H1 (cell line): ENCODE measurements around the gene AGAP1. TPM values are rescaled to one million over a fixed set of nuclear protein-coding genes. Genes with fewer than 3 reads are reported as not detected.

ENCODE experiments used
- CTCF ChIA-PET: fragments of 300-600 bp; sonication (Branson Sonifier 250); formaldehyde crosslinking; loops from one replicate; lab custom pipeline; 2021; ENCODE audit not compliant: partially characterized antibody; lab: Charles Lee
- POLR2A ChIA-PET: fragments of 300-600 bp; sonication (Branson Sonifier 250); formaldehyde crosslinking; loops from one replicate; lab custom pipeline; 2021; ENCODE audit warnings: inconsistent platforms; ENCODE audit not compliant: partially characterized antibody; lab: Charles Lee
- DNase-seq, 2 experiments: peaks; one replicate each; pipeline versions ENCODE4 v3.0.0 to v3.0.0-alpha.2; 2010 to 2022; ENCODE audit warnings: low spot score in 2 of 2, low read depth in 1 of 2, mixed read lengths in 1 of 2
- FAIRE-seq: peaks from 2 replicates; lab custom pipeline; 2011; peaks lifted over from hg19 to GRCh38; lab: Jason Lieb, UNC
- H2AFZ ChIP-seq: 2 replicates; pipeline ENCODE4 v1.8.1; 2012; ENCODE audit warnings: low read length, inconsistent platforms
- H2AK5ac ChIP-seq: 2 replicates; pipeline ENCODE4 v1.6.1; 2013; ENCODE audit warnings: low read depth, low read length
- H2BK120ac ChIP-seq: replicated peaks from 2 replicates; pipeline ENCODE3; 2013; ENCODE audit warnings: low read depth, low read length, inconsistent platforms
- H2BK12ac ChIP-seq: 2 replicates; pipeline ENCODE4 v1.6.1; 2013; ENCODE audit warnings: low read depth, low read length
- H2BK15ac ChIP-seq: 2 replicates; pipeline ENCODE4 v1.6.1; 2013; ENCODE audit warnings: low read length
- H2BK20ac ChIP-seq: 2 replicates; pipeline ENCODE4 v1.6.1; 2013; ENCODE audit warnings: low read length
- H2BK5ac ChIP-seq: 2 replicates; pipeline ENCODE4 v1.6.1; 2013; ENCODE audit warnings: low read depth, low read length
- H3K14ac ChIP-seq: 2 replicates; pipeline ENCODE4 v1.6.1; 2013; ENCODE audit warnings: inconsistent platforms; ENCODE audit not compliant: insufficient read length
- H3K18ac ChIP-seq: 2 replicates; pipeline ENCODE4 v1.6.1; 2013; ENCODE audit warnings: low read length; ENCODE audit errors: extremely low read depth
- H3K23ac ChIP-seq: 2 replicates; pipeline ENCODE4 v1.6.1; 2013; ENCODE audit warnings: inconsistent platforms; ENCODE audit not compliant: insufficient read length
- H3K23me2 ChIP-seq: 2 replicates; pipeline ENCODE4 v1.6.1; 2013; ENCODE audit warnings: low read depth, low read length
- H3K27ac ChIP-seq: 2 replicates; pipeline ENCODE4 v1.6.1; 2011; ENCODE audit warnings: low read depth, low read length, inconsistent platforms
- H3K27me3 ChIP-seq, 4 experiments: replicated peaks in 1 of 4; 1 replicate in 1 of 4; 2 replicates in 3 of 4; pipeline versions ENCODE4 v1.6.1 to v1.8.1; 2011 to 2013; ENCODE audit warnings: low read length in 3 of 4, mild to moderate bottlenecking in 3 of 4, inconsistent platforms in 2 of 4, mixed read lengths in 2 of 4, moderate library complexity in 1 of 4; ENCODE audit not compliant: control insufficient read depth in 3 of 4, insufficient read depth in 3 of 4; ENCODE audit errors: extremely low read depth in 1 of 4
- H3K36me3 ChIP-seq, 4 experiments: 2 replicates each; pipeline versions ENCODE4 v1.6.1 to v1.8.1; 2011 to 2013; ENCODE audit warnings: mild to moderate bottlenecking in 4 of 4, low read length in 3 of 4, moderate library complexity in 2 of 4, control low read depth in 1 of 4, inconsistent platforms in 1 of 4; ENCODE audit not compliant: insufficient read depth in 4 of 4, control insufficient read depth in 2 of 4
- H3K4ac ChIP-seq: replicated peaks from 2 replicates; pipeline ENCODE3; 2013; ENCODE audit warnings: low read length, low read depth, mixed read lengths, inconsistent platforms; ENCODE audit not compliant: insufficient read length
- H3K4me1 ChIP-seq, 4 experiments: replicated peaks in 1 of 4; 1 replicate in 1 of 4; 2 replicates in 3 of 4; pipeline versions ENCODE4 v1.6.1 to v1.8.1; 2011 to 2013; ENCODE audit warnings: low read length in 3 of 4, inconsistent platforms in 2 of 4, mixed read lengths in 1 of 4; ENCODE audit not compliant: insufficient read depth in 4 of 4, control insufficient read depth in 3 of 4
- H3K4me2 ChIP-seq, 2 experiments: 2 replicates each; pipeline versions ENCODE4 v1.6.1 to v1.8.1; 2011 to 2013; ENCODE audit warnings: low read depth in 2 of 2, low read length in 2 of 2, control low read depth in 1 of 2, inconsistent platforms in 1 of 2, mild to moderate bottlenecking in 1 of 2; ENCODE audit not compliant: insufficient read depth in 1 of 2
- H3K4me3 ChIP-seq, 4 experiments: fragments of 200-600, 300-600 bp in 1 of 4; sonication (generic), shearing (Covaris generic), sonication (Bioruptor Twin) in 1 of 4; 2 replicates each; pipeline versions ENCODE4 v1.5.1 to v1.8.1; 2011 to 2016; ENCODE audit warnings: low read length in 4 of 4, low read depth in 3 of 4, control low read depth in 2 of 4, inconsistent platforms in 2 of 4, mild to moderate bottlenecking in 2 of 4, mixed read lengths in 1 of 4, moderate library complexity in 1 of 4; ENCODE audit not compliant: insufficient read depth in 2 of 4; ENCODE audit errors: extremely low read depth in 1 of 4
- H3K56ac ChIP-seq: replicated peaks from 2 replicates; pipeline ENCODE3; 2013; ENCODE audit warnings: low read depth, mild to moderate bottlenecking, mixed read lengths, low read length, inconsistent platforms; ENCODE audit not compliant: insufficient read length
- H3K79me1 ChIP-seq: 2 replicates; pipeline ENCODE4 v1.6.1; 2013; ENCODE audit warnings: low read depth, low read length, control low read depth
- H3K79me2 ChIP-seq, 2 experiments: 2 replicates each; pipeline versions ENCODE4 v1.6.1 to v1.8.1; 2012 to 2013; ENCODE audit warnings: low read length in 2 of 2, mild to moderate bottlenecking in 2 of 2, inconsistent platforms in 1 of 2; ENCODE audit not compliant: insufficient read depth in 2 of 2, control insufficient read depth in 1 of 2
- H3K9ac ChIP-seq, 4 experiments: replicated peaks in 1 of 4; 1 replicate in 1 of 4; 2 replicates in 3 of 4; pipeline versions ENCODE4 v1.6.1 to v1.8.1; 2011 to 2013; ENCODE audit warnings: low read depth in 3 of 4, low read length in 3 of 4, control low read depth in 2 of 4, mild to moderate bottlenecking in 2 of 4, moderate library complexity in 2 of 4, inconsistent platforms in 1 of 4; ENCODE audit errors: extremely low read depth in 1 of 4
- H3K9me3 ChIP-seq, 2 experiments: 2 replicates each; pipeline versions ENCODE4 v1.6.1 to v1.8.1; 2012 to 2013; ENCODE audit warnings: mild to moderate bottlenecking in 2 of 2, moderate library complexity in 2 of 2, control low read depth in 1 of 2, inconsistent platforms in 1 of 2, low read depth in 1 of 2, low read length in 1 of 2, mixed read lengths in 1 of 2; ENCODE audit not compliant: insufficient read depth in 2 of 2
- H4K20me1 ChIP-seq, 2 experiments: replicated peaks in 1 of 2; 2 replicates each; pipeline versions ENCODE3 to v1.8.1; 2011 to 2013; ENCODE audit warnings: inconsistent platforms in 2 of 2, low read length in 2 of 2, mild to moderate bottlenecking in 1 of 2; ENCODE audit not compliant: insufficient read depth in 2 of 2, control insufficient read depth in 1 of 2
- H4K5ac ChIP-seq: 2 replicates; pipeline ENCODE4 v1.6.1; 2013; ENCODE audit warnings: low read length, low read depth, mixed read lengths, inconsistent platforms; ENCODE audit not compliant: insufficient read length
- H4K8ac ChIP-seq: 2 replicates; pipeline ENCODE4 v1.8.0; 2013; ENCODE audit warnings: mild to moderate bottlenecking, moderate library complexity, low read length, inconsistent platforms; ENCODE audit not compliant: insufficient read depth; ENCODE audit errors: extremely low read depth
- H4K91ac ChIP-seq: replicated peaks from 2 replicates; pipeline ENCODE3; 2013; ENCODE audit warnings: low read length, mixed read lengths, inconsistent platforms; ENCODE audit not compliant: insufficient read length
- BCL11A ChIP-seq, 2 experiments: IDR thresholded peaks; one replicate each; pipeline ENCODE4 v1.6.1; 2011; ENCODE audit warnings: low read depth in 2 of 2, low read length in 2 of 2, mild to moderate bottlenecking in 2 of 2
- BRCA1 ChIP-seq: IDR thresholded peaks from 2 replicates; pipeline ENCODE4 v1.6.1; 2012; ENCODE audit warnings: low read depth, low read length, improper control_type of control experiment
- CTBP2 ChIP-seq: IDR thresholded peaks from 2 replicates; pipeline ENCODE4 v1.7.0; 2011; ENCODE audit warnings: borderline replicate concordance, mild to moderate bottlenecking, moderate library complexity, mixed read lengths, low read length; ENCODE audit not compliant: insufficient read depth, insufficient read length
- GABPA ChIP-seq: IDR thresholded peaks from 2 replicates; pipeline ENCODE4 v1.6.1; 2011; ENCODE audit warnings: mild to moderate bottlenecking, low read length, moderate library complexity, borderline replicate concordance; ENCODE audit not compliant: insufficient read depth
- KDM1A ChIP-seq: fragments of 200-600, 300-600 bp; sonication (generic); IDR thresholded peaks from 2 replicates; pipeline ENCODE4 v1.7.1; 2016; ENCODE audit warnings: mild to moderate bottlenecking, low read length, borderline replicate concordance
- NANOG ChIP-seq: IDR thresholded peaks from 2 replicates; pipeline ENCODE4 v1.6.1; 2011; ENCODE audit warnings: low read length, low read depth, mild to moderate bottlenecking, inconsistent platforms; ENCODE audit not compliant: insufficient read depth, poor library complexity, severe bottlenecking
- POLR2A ChIP-seq, 2 experiments: IDR thresholded peaks; 1 replicate in 1 of 2; 2 replicates in 1 of 2; pipeline ENCODE4 v1.6.1; 2011; ENCODE audit warnings: low read depth in 2 of 2, low read length in 2 of 2, mild to moderate bottlenecking in 2 of 2; ENCODE audit errors: control extremely low read depth in 1 of 2
- RBBP5 ChIP-seq: IDR thresholded peaks from 2 replicates; pipeline ENCODE4 v1.7.1; 2012; ENCODE audit warnings: low read depth, mild to moderate bottlenecking, inconsistent platforms, low read length, moderate library complexity, borderline replicate concordance
- RFX5 ChIP-seq: IDR thresholded peaks from 2 replicates; pipeline ENCODE4 v1.6.1; 2011; ENCODE audit warnings: low read depth, low read length, improper control_type of control experiment, borderline replicate concordance
- RXRA ChIP-seq: IDR thresholded peaks from 2 replicates; pipeline ENCODE4 v1.6.1; 2011; ENCODE audit warnings: low read depth, mild to moderate bottlenecking, low read length, moderate library complexity; ENCODE audit not compliant: insufficient read depth
- SP2 ChIP-seq: IDR thresholded peaks from 2 replicates; pipeline ENCODE4 v1.6.1; 2012; ENCODE audit warnings: mild to moderate bottlenecking, low read length, inconsistent platforms
- SP4 ChIP-seq: IDR thresholded peaks from 2 replicates; pipeline ENCODE4 v1.6.1; 2012; ENCODE audit warnings: low read length, inconsistent platforms
- SUZ12 ChIP-seq: fragments of 200-600 bp; sonication (generic); IDR thresholded peaks from 2 replicates; pipeline ENCODE4 v1.6.1; 2012; ENCODE audit warnings: mild to moderate bottlenecking, inconsistent platforms, low read length, moderate library complexity, mixed read lengths
- TAF7 ChIP-seq: optimal IDR thresholded peaks from 2 replicates; pipeline ENCODE3; 2011; ENCODE audit warnings: low read depth, mild to moderate bottlenecking, inconsistent platforms, low read length, moderate library complexity, borderline replicate concordance
- TEAD4 ChIP-seq: IDR thresholded peaks from 2 replicates; pipeline ENCODE4 v1.6.1; 2012; ENCODE audit warnings: low read depth, low read length, inconsistent platforms, mixed read lengths
- WGBS, 2 experiments: shearing (Covaris generic) in 1 of 2; methylation state at CpG; one replicate each; pipeline versions ENCODE4 v1.1.6 to v1.1.7; 2013 to 2015; ENCODE audit warnings: low lambda C conversion rate in 2 of 2, mixed read lengths in 2 of 2, inconsistent platforms in 1 of 2, low coverage in 1 of 2, missing lambda C conversion rate in 1 of 2; ENCODE audit not compliant: insufficient replicate concordance in 2 of 2, insufficient coverage in 1 of 2, insufficient read length in 1 of 2; ENCODE audit errors: extremely low coverage in 1 of 2, missing lambda C conversion rate in 1 of 2; 5-methylcytosine and 5-hydroxymethylcytosine counted together
- polyA plus RNA-seq, 7 experiments: library from polyadenylated mRNA; depleted of rRNA in 3 of 7; stranded (reverse) in 5 of 7; unstranded in 2 of 7; fragments of >200 nt in 5 of 7; fragments of 200-250 nt in 2 of 7; gene quantifications; 1 replicate in 5 of 7; 2 replicates in 1 of 7; 4 replicates in 1 of 7; pipeline versions ENCODE4 v1.2.1 to v1.2.3, GENCODE V29; 2011 to 2013; ENCODE audit warnings: missing spikeins in 2 of 7, mixed read lengths in 2 of 7
- total RNA-seq: library from RNA; stranded (reverse); fragmentation: NEBNext Ultra II Directional; extraction: Animal tissue kit (Norgen Biotek cat#: 25700); gene quantifications from 2 replicates; pipeline ENCODE4 v1.2.1, GENCODE V29; 2021

Gene AGAP1
- total and polyA plus RNA-seq, 2 of the 8 experiments (the other 6 are each of a cell fraction or from before 2014, with no cell fraction given): 18.1 to 39.4 TPM

- ChIA-PET CTCF (interaction anchor here (0.6 to 5.3 kb wide), 9 partner anchors 10 to 841 kb away, joined by 3 to 55 read pairs (median 4); no protein-coding TSS in a partner anchor), POLR2A (no interaction called here)
- H2BK120ac ChIP-seq: no peak overlapping the region
- H3K18ac ChIP-seq: no peak overlapping the region
- H3K27me3 ChIP-seq: peaks cover 0 to 7% (median 3%) of the 10 kb centered on the region in 4 experiments; a peak in 4 of 7 replicates
- H2BK12ac ChIP-seq: no peak overlapping the region
- DNase-seq (no peak), FAIRE-seq (no peak)
- no peak overlapping the region for H2AK5ac ChIP-seq
- no peak overlapping the region for H3K4me2 ChIP-seq
- H4K91ac ChIP-seq: no peak overlapping the region
- no peak overlapping the region for H3K4ac ChIP-seq
- H3K9ac ChIP-seq: no peak overlapping the region; a peak in 1 of 7 replicates
- H3K36me3 ChIP-seq: no peaks in the 10 kb centered on the region
- no peak overlapping the region for H4K8ac ChIP-seq
- H4K5ac ChIP-seq: no peak overlapping the region
- 82% methylated on average over 7 of the region's 7 CpGs; no CpG with 5 or more reads in 1 of the 2 experiments for WGBS, 2 experiments
- H2BK15ac ChIP-seq: no peak overlapping the region
- no peaks in the 10 kb centered on the region for H3K9me3 ChIP-seq
- H3K79me2 ChIP-seq: peaks cover 3 to 75% of the 10 kb centered on the region in 2 experiments; a peak in 3 of 4 replicates
- H2BK5ac ChIP-seq: no peak overlapping the region
- H3K23me2 ChIP-seq: peaks cover 7% of the 10 kb centered on the region
- H3K56ac ChIP-seq: no peak overlapping the region
- no peak overlapping the region for H2AFZ ChIP-seq
- no peak overlapping the region for H3K23ac ChIP-seq
- no peak overlapping the region for H3K14ac ChIP-seq
- peaks cover 0 to 15% (median 9%) of the 10 kb centered on the region in 4 experiments; a peak in 5 of 7 replicates for H3K4me1 ChIP-seq
- H3K27ac ChIP-seq: no peak overlapping the region
- no peak overlapping the region for H2BK20ac ChIP-seq
- peaks cover 13% of the 10 kb centered on the region for H3K79me1 ChIP-seq
- peaks cover 26 to 42% of the 10 kb centered on the region in 2 experiments for H4K20me1 ChIP-seq
- no peak overlapping the region for H3K4me3 ChIP-seq
- TF ChIP-seq BCL11A (IDR thresholded peaks at IDR 0.05; ENCODE audit: low read depth in 2 of 2, low read length in 2 of 2) (no peak), RFX5 (no peak), POLR2A (IDR thresholded peaks at IDR 0.05; ENCODE audit: control extremely low read depth in 1 of 2, low read depth in 2 of 2, low read length in 2 of 2) (no peak), SP2 (no peak), TAF7 (no peak), CTBP2 (no peak), TEAD4 (no peak), SP4 (no peak), KDM1A (no peak), GABPA (no peak), BRCA1 (no peak), RBBP5 (no peak), NANOG (no peak), RXRA (no peak), SUZ12 (no peak)
- TF ChIP-seq, all 59 proteins: peak for 0
These were observed 180.3 kb downstream of the AGAP1 start for GRCh38 chr2:235674146-235674545.
